Measurements from ENCODE around the gene SLC22A4.

The SLC22A4 gene

DNA sequence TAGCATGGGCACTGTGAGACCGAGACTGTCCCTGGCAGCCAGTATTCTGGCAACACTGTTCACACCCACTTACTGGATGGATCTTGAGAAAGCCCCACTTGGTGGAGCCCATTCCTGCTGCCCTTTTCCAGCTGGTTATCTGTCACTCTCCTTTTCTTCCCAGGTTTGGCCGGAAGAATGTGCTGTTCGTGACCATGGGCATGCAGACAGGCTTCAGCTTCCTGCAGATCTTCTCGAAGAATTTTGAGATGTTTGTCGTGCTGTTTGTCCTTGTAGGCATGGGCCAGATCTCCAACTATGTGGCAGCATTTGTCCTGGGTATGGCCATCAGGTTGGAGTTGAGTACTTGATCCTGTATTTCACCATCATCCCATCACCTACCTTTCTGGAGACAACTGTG, 89.8 kb downstream of the SLC22A4 start:
- DNase-seq (ENCODE audit: extremely low read depth, low read depth), result no peak
- TF ChIP-seq, protein P1, sequence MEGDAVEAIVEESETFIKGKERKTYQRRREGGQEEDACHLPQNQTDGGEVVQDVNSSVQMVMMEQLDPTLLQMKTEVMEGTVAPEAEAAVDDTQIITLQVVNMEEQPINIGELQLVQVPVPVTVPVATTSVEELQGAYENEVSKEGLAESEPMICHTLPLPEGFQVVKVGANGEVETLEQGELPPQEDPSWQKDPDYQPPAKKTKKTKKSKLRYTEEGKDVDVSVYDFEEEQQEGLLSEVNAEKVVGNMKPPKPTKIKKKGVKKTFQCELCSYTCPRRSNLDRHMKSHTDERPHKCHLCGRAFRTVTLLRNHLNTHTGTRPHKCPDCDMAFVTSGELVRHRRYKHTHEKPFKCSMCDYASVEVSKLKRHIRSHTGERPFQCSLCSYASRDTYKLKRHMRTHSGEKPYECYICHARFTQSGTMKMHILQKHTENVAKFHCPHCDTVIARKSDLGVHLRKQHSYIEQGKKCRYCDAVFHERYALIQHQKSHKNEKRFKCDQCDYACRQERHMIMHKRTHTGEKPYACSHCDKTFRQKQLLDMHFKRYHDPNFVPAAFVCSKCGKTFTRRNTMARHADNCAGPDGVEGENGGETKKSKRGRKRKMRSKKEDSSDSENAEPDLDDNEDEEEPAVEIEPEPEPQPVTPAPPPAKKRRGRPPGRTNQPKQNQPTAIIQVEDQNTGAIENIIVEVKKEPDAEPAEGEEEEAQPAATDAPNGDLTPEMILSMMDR (IDR thresholded peaks at IDR 0.05; ENCODE audit: low read depth, low read length), result no peak

DNA sequence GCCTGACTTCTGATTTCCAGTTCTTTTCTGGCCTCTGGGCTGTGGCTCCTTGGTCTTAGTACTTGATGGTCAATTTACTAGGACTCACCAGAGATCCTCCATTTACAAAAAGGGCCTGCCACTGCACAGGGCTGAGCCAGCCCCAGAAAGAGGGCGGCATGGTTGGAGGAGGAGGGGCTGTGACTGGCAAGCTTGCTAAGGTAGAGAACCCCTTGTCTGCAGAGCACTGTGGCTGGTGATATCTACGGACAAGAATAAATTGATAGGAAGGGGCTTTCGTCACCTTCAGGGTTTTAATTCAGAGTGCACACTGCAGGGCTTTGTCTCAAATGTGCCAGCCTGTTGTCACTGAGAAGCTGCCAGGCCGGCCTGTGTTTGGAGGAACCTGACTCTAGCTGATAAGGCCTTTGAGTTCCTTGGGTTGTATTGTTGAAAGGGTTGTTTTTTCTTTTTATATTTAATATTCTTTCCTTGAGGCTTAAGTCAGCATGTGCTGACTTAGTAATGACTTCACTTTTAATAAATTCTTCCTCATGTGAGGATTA, 90.4 kb downstream of the SLC22A4 start:
- TF ChIP-seq, protein P1 (IDR thresholded peaks at IDR 0.05; ENCODE audit: low read depth, low read length), result no peak
- DNase-seq (ENCODE audit: extremely low read depth, low read depth), result no peak

- DNase-seq (ENCODE audit: extremely low read depth, low read depth), result no peak
These were observed 91.3 kb downstream of the SLC22A4 start for GRCh38 chr5:132385326-132386105.

DNA sequence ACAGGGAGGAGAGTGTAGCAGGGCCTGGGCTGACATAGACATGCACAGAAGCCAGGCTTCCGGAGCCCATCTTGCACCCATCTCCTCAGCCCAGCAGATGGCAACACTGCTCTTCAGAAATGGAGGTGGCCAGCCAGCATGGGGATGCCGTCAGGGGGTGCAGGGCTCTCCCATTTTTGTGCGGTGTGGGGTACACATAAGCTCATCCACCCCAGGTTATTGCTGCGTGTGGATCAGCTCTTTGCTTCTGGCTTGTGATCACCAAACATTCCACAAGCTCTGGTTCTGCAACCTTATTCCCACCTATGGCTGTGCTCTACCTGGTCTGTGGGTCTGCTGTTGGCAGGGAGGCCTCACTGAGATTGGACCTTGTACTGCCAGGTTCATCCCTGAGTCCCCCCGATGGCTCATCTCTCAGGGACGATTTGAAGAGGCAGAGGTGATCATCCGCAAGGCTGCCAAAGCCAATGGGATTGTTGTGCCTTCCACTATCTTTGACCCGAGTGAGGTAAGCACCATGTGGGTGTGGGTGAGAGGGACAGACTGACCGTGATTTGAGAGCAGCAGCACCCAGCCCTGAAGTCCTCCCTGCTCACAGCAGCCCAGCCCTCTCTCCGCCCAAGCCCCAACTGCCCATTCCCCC, 92.6 kb downstream of the SLC22A4 start:
- TF ChIP-seq, protein P1 (IDR thresholded peaks at IDR 0.05; ENCODE audit: low read depth, low read length), result peak; percentile 89
- no peak for DNase-seq (ENCODE audit: extremely low read depth, low read depth)

More at GRCh38 chr5:132385326-132386105, 91.3 kb downstream of the SLC22A4 start:
- TF ChIP-seq, protein P1 (IDR thresholded peaks at IDR 0.05; ENCODE audit: low read depth, low read length), result peak; percentile 82

DNA sequence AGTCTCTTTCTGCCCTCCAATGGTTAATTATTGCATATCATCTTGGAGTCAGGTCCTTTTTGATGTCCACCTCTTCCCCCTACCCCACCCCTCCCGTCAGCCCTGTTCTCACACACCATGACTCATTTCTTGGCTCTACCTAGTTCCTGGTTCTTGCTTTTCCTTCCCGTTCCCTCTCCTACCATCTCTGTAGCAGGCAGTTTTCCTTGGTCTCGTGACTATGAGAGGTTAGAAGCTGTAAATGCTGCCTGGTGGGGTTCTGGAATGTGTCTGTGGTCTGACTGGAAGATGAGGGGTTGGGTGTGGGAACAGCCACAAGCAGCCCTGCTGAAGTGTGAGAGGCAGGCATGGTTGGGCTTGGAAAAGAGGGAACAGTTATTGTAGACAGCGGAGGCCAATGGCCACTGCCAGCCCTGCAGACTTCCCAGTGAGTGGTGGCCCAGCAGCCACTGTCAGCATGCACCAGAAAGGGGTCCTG, 93.5 kb downstream of the SLC22A4 start:
- peak; percentile 88 for DNase-seq (ENCODE audit: extremely low read depth, low read depth)

DNA sequence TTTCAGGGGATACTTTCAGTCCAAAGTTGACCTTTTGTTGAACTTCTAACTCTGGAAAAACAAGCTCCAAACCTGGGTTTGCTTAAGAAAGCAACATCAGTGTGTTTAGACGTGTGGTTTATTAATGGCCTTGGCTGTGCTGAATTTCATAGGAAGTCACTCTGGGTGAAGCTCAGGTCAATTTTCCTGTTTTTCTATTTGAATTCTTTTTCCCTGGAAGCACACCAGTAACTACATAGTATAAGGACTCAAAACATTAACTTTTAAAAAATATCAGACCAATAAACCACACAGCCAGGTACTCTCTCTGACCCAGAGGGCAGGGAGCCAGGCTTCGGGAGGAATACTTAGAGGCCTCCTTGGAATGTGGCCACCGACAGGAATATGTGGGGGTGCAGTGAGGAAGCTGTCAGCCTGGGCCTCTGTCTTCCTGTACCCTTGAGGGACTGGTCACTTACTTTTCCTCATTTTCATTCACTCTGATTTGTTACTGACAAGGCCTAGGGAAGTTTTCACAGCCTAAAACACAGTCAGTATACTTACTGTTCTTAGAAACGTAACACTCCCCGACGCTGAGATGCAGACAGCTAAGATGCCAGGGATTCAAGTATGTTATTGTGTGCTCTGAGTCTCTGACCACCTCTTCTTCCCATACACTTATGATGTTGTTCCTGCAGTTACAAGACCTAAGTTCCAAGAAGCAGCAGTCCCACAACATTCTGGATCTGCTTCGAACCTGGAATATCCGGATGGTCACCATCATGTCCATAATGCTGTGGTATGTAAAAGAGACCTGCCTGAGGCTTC, 94.3 kb downstream of the SLC22A4 start:
- TF ChIP-seq, protein P1 (IDR thresholded peaks at IDR 0.05; ENCODE audit: low read depth, low read length), result no peak
- no peak for DNase-seq (ENCODE audit: extremely low read depth, low read depth)

More for the DNA sequence above, 93.5 kb downstream of the SLC22A4 start:
- TF ChIP-seq, protein P1 (IDR thresholded peaks at IDR 0.05; ENCODE audit: low read depth, low read length), result no peak

Data from AG09319 (cell line).